DMS153 treated with DMSO at 0.1 percent for 48 hours (cell line): ENCODE results near the gene TMPRSS6.
A peak's percentile ranks its signal among the peaks of the same experiment; 100 is the strongest.

Experiments used
- DNase-seq: peaks from one replicate; lab custom pipeline; 2025; ENCODE audit not compliant: unreplicated experiment; lab: John Stamatoyannopoulos, UW

Gene TMPRSS6

DNA sequence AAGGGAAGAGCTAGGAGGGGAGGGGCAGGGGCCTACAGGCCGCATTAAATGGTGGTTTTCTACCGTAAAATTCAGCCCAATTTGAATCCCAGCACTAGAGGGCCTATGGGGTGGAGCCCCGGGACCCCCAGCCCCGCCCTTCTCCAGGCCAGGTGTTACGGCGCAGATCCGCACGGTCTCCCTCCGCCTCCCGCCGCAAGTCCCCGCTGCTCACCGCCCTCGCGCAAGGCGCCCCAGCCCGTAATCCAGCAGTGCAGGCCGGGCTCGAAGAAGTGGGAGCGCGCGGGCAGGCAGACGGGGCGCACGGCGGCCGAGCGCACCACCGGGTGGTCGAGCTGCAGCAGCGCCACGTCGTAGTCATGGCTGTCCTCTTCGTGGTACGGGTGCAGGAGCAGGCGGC, 40.7 kb downstream of the TMPRSS6 start:
- no peak for DNase-seq

GRCh38 chr22:37067428-37067827, 42.1 kb downstream of the TMPRSS6 start:
- DNase-seq = no peak

DNA sequence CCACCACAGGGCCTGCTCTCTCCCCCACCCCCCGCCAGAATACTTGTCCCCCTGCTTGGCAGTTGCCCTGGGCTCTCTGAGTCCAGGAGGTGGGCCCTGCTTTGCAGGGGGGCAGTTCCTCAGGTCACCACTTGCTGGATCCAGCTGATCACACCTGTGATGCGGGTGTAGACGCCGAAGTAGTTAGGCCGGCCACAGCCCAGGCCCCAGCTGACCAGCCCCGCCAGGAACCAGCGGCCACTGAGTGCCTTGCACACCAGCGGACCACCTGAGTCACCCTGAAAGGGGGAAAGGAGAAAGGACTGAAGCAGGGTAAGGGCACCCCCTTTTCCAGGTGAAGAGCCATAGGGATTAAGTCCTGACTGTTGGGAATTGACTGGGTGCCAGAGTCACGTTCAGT, 43.6 kb downstream of the TMPRSS6 start:
- DNase-seq = no peak

GRCh38 chr22:37065180-37065579, 44.3 kb downstream of the TMPRSS6 start:
- no peak for DNase-seq

- no peak for DNase-seq
Observed at GRCh38 chr22:37064553-37064952, 45.0 kb downstream of the TMPRSS6 start.

- peak; percentile 63 for DNase-seq
Observed at GRCh38 chr22:37063431-37064420, 45.8 kb downstream of the TMPRSS6 start.

GRCh38 chr22:37062702-37063381, 46.7 kb downstream of the TMPRSS6 start:
- DNase-seq = no peak

- no peak for DNase-seq
Observed at GRCh38 chr22:37062376-37062675, 47.2 kb downstream of the TMPRSS6 start.

DNA sequence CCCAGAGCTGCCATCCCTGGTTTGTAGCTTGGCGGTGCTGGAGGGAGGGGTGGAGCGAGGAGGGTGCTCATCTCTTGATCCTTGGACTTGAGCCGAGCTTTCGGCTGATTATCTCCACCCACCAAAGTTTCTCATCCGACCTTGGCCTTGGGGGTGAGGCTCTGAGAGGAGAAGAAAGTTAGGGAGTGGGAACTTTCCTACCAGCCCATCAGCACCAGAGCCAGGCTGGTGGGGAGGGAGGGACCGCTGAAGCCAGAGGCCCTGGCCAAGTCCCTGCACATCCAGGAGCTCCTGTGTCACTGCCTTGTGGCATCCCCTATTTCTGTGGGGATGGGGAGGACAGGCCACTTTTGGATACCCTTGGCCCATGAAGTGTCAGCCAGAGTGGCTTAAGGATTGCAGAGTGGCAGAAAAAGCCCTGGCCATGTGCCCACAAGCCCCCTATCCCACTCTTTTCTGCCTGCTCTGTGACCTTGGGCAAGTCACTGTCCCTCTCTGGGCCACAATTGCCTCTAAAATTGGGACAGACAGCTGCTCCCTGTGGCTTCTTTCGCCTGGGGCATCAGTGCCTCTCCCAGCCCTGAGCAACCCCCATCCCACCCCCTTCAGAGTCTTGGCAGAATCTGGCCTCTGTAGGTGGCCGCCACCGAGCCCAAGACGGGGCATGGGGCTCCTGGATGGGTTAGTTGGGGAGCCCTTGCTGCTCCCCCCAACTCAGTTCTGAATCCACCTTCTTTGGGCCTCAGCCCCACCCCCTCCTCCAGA, 47.7 kb downstream of the TMPRSS6 start:
- DNase-seq = no peak

DNA sequence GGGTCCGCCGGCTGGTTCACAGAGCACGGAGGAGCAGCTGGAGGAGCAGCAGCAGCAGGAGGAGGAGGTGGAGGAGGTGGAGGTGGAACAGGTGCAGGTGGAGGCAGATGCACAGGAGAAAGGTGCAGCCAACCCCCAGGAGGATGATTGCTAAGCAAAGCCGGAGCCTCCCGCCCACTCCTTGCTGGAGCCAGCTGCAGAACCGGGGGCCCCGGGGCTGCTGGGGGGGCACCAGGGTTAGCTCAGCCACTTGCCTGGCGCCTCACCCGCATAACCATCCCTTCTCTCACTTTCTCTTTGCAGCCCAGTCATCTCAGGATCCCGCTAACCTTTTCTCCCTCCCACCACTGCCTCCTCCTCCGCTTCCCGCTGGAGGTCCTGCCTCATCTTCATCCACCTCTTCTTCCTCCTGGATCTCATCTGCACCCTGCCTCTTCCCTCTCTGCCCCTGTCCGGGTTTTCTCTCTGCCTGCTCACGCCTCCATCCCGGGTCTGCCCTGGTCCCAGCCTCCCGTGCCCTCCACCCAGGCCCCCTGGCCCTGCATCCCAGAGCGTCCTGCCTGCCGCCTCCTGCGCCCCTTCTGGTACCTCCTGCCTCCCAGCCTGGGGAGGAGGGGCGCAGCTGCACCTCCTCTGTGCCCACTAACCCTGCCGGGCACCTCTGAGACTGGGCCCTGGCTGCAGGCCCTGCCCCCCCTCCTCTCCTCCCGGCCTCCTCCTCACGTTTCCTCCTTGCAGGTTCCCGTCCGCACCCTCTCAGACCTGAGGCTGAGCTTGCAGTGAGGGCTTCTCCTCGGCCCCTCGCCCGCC, 48.5 kb downstream of the TMPRSS6 start:
- DNase-seq = no peak

DNA sequence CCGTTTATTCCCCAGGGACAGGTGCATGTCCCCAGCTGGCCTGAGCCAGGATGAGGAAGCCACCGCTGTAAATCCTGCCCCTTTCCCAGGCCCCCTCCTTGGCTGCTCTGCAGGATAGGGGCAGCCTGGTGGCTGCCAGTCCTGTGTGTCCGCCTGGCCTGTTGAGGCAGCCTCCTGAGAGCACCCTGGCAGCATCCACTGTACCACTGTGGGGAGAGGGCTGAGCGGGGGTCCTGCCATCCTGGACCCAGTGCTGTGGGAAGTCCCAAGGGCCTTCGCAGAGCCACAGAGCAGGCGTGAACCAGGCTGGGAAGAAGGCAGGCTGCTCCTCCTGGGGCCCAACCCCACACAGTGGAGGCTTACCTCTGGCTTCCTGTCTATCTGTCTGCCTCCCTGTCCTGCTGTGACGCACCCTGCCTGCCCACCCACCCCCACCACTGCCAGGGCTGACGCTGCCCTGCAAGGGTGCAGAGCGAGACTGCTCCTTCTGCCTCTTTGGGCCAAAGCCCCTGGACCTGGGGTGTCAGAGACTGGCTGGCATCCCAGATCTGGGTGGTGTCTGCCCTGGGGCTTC, 49.5 kb downstream of the TMPRSS6 start:
- no peak for DNase-seq

DNA sequence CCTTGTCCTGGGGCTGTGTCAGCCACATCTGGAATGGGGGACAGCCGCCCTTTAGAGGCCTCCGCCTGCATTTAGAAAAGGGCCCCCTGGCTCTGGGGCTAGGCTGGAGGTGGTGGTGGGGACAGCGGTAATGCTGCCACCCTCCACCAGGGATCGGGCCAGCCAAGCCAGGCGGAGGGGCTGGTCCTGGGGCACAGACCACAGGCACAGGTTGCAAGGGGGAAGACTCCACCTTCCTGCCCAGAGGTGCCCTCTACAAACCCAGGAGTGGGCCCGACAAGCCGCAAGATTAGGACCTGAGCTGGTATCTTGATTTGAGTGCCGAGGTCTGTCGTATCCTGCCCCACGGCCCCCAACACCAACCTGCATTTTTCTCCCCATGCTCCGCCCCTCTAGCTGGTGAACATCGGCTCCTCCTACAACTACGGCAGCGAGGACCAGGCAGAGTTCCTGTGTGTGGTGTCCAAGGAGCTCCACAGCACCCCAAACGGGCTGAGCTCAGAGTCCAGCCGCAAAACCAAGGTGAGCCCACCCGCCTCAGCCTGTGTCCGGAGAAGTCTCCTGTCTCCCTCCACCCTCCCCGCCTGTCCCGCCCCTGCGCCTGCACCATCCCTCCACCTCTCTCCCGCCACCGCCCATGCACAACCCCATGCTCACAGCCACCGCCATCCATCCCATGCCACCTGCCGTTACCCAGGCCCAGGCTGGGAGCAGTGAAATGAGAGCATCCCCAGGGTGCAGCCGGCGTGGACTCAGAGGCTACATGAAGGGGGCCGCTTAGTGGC, 50.4 kb downstream of the TMPRSS6 start:
- DNase-seq = no peak

GRCh38 chr22:37057796-37058510, 51.6 kb downstream of the TMPRSS6 start:
- no peak for DNase-seq

DNA sequence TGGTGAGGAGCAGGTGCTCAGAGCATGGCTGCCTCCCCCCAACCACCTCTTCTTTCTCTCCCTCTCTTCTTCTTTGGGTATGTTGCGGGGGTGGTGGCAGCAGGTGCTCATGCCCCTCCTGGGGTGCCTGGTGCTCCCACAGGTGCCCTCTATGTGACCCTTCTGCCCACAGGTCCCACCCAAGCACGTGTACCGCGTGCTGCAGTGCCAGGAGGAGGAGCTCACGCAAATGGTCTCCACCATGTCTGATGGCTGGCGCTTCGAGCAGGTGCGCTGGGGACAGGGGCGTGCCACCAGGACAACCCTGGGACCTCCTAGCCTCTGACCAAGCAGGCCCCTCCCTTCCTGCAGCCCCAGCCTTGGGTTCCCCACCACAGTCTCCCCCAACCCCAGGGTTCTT, 52.3 kb downstream of the TMPRSS6 start:
- no peak for DNase-seq

DNA sequence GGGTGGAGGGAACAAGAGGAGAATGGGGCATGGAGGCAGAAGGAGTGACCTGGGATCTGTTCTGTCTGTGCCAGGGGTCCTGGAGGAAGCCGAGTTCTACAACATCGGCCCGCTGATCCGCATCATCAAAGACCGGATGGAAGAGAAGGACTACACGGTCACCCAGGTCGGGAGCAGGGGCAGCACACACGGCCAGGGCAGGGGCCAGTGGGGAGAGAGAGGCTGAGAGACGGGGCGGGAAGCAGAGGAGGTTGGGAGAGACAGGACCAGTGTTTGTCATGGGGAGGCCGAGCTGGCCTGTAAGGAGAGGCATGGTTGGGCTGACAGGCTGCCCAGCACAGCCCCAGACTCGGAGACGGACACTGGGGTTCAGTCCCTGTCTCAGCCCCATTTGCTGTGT, 53.3 kb downstream of the TMPRSS6 start:
- no peak for DNase-seq

DNA sequence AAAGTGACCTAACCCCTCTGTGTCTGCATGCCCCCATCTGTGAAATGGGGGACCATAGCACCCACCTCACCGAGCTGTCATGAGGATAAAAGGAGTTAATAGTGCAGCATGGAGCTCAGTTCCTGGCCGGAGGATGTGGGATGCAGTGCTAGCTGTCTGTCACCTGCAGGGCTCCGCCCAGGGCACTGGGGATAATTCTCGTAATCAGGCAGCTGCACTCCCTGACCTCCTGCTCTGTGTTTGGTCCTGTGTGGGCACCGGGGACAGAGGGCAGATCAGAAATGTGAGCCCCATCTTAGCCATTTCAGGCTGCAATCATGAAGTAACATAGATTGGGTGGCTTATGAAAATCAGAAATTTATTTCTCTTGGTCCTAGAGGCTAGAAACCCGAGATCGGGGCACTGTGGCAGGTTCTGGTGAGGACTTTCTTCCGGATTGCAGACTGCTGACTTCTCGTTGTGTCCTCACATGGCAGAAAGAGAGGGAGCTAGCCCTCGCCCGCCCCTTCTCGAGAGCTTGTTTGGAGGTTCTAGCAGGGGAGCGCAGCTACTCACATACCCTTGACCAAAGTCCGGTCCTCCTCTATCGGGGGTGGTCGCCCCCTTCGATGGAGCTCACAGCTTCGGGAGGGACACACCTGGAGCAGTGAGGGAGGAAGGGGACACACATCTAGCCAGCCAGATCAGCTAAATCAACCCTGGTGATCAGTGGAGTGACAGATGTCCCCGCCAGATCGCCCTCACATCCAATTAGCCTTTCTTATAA, 54.7 kb downstream of the TMPRSS6 start:
- DNase-seq = no peak

- peak; percentile 13 for DNase-seq
Observed at GRCh38 chr22:37054056-37054395, 55.5 kb downstream of the TMPRSS6 start.

GRCh38 chr22:37053310-37054055, 56.0 kb downstream of the TMPRSS6 start:
- DNase-seq = no peak
